Measurements from ENCODE around the gene SPATC1L. TPM values are rescaled to one million over a fixed set of nuclear protein-coding genes. Genes with fewer than 3 reads are reported as not detected.

The SPATC1L gene
- total RNA-seq, 4 donors from 2014 or later, result 1.1 to 9.4 (median 1.9) TPM

DNA sequence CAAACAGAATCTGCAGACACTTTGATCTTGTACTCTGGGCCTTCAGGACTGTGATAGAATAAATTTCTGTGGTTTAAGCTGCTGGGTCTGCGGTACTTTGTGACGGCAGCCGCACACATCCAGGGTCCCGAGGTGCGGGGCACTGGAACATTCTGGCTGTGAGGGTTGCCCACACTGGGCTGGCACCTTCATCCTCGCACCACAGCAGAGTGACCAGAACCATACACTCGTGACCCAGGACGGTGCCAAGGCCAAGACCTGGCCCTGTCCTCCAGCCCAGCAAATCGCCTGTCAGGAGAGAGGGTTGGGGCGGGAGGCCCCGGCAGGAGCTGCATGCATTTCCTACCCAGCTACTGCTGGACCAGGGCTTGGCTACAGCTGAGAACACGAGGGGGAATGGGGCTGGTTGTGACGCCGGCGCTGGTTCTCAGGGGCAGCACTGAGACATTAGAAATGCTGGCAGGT, 26.2 kb downstream of the SPATC1L start:
- TF ChIP-seq, protein P1, sequence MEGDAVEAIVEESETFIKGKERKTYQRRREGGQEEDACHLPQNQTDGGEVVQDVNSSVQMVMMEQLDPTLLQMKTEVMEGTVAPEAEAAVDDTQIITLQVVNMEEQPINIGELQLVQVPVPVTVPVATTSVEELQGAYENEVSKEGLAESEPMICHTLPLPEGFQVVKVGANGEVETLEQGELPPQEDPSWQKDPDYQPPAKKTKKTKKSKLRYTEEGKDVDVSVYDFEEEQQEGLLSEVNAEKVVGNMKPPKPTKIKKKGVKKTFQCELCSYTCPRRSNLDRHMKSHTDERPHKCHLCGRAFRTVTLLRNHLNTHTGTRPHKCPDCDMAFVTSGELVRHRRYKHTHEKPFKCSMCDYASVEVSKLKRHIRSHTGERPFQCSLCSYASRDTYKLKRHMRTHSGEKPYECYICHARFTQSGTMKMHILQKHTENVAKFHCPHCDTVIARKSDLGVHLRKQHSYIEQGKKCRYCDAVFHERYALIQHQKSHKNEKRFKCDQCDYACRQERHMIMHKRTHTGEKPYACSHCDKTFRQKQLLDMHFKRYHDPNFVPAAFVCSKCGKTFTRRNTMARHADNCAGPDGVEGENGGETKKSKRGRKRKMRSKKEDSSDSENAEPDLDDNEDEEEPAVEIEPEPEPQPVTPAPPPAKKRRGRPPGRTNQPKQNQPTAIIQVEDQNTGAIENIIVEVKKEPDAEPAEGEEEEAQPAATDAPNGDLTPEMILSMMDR (IDR thresholded peaks at IDR 0.05; ENCODE audit: low read depth), result no peak

DNA sequence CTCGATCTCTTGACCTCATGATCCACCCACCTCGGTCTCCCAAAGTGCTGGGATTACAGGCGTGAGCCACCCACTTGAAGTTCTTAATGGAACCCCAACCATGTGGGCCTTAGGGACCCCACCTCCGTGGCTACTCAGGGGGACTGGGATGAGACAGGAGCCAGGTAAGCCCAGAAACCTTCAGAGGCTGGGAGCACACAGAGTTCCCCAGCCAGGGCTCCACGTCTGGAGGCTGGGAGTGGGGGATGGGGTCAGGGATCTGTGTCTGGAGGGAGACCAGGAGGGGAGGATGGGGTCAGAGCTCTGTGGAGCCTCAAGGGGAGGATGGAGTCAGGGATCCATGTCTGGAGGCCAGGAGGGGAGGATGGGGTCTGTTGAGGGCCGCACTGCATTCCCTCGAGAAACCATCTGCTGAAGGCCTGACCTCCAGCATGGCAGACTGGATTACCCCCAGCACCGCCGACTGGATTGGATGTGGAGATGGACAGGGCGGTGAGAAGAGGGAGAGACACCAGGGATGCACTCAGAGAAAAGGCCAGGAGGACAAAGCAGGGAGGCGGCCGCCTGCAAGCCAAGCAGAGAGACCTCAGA, 26.8 kb downstream of the SPATC1L start:
- TF ChIP-seq, protein P1 (IDR thresholded peaks at IDR 0.05; ENCODE audit: low read depth), result no peak

DNA sequence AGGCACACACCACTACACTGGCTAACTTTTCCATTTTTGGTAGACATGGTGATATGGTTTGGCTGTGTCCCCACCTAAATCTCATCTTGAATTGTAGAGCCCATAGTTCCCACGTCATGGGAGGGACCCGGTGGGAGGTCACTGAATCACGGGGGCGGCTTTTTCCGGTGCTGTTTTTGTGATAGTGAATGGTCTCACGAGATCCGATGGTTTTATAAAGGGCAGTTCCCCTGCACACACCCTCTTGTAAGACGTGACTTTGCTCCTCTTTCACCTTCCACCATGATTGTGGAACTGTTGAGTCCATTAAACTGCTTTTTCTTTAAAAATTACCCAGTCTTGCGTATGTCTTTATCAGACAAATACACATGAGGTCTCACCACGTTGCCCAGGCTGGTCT, 27.6 kb downstream of the SPATC1L start:
- TF ChIP-seq, protein P1 (IDR thresholded peaks at IDR 0.05; ENCODE audit: low read depth), result no peak

DNA sequence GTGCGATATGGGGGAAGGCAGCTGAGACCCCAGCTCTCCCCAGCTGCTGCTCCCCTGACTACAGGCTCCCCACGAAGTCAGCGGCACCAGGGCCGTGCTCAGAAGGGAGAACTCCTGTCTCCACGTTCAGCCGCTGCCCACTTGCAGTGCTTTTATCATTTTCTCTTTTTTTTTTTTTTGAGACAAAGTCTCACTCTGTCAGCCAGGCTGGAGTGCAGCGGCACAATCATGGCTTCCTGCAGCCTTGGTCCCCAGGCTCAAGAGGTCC, 27.9 kb downstream of the SPATC1L start:
- TF ChIP-seq, protein P1 (IDR thresholded peaks at IDR 0.05; ENCODE audit: low read depth), result no peak

DNA sequence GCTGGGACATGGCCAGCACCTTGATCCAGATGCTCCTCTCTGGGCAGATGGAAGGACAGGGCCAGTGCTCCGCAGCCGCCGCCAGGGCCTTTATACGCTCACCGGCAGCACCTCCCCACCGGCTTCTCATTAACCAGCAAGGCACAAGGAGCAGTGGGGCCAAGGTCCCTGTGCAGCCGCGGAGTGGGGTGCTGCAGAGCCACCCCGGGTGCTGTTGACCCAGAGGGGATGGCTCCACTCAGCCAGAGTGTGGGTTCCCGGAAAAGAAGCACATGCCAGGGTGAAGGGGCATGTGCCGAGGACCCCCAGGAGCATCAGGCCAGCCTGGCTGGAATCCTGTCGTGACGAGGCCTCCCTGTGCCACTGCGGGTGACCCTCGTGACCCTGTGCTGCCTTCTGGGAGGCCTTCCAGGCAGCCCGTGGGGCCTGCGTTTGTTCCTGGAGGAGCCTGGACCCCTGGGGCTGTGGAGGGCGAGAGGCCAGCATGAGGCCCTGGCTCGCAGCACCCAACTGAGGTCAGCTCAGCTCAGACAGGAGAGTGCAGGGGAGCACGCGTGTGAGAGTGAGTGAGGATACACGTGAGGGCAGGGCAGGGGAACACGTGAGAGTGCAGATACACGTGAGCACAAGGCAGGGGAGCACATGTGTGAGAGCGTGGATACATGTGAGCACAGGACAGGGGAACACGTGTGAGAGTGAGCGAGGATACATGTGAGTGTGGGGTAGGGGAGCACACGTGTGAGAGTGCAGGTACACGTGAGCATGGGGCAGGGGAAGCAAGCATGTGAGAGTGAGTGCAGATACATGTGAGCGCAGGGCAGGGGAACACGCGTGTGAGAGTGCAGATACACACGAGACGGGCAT, 28.5 kb downstream of the SPATC1L start, which contains the start of gene FTCD:
Gene FTCD (minus strand): TSS at position 66 of the 864 bp plus-strand sequence. CDS start 56 bp downstream, at position 10.
- TF ChIP-seq, protein P1 (IDR thresholded peaks at IDR 0.05; ENCODE audit: low read depth), result no peak

DNA sequence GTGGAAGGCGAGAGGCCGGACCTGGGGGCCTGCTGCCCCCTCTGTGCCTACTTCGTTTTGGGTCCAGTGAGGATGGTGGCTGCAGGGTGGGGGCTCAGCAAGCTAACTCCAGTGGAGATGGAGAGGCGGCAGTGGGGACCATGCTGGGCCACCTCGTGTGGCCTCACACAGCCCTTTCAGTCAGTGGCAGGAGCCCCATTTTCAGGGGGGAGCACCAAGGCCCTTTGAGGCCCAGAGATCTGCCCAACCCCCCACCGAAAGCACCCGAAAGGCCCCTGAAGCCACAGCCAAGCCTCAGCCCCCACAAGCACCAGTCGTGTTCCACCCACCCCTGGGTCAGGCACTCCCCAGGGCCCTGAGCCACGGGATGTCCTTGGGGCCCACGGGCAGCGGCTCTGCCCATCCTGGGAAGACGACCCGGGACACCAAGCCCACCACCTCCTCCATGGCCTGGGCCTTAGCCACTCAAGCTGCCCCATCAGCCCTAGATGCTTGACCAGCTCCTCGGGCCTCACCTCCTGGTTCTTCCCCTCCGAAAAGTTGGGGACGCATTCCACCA, 29.2 kb downstream of the SPATC1L start:
- TF ChIP-seq, protein P1 (IDR thresholded peaks at IDR 0.05; ENCODE audit: low read depth), result no peak
